ENCODE data around the gene LCN10.

LCN10 gene

GRCh38 chr9:136753371-136754058 lies 10.8 kb upstream of the LCN10 start:
- no peak for DNase-seq

DNA sequence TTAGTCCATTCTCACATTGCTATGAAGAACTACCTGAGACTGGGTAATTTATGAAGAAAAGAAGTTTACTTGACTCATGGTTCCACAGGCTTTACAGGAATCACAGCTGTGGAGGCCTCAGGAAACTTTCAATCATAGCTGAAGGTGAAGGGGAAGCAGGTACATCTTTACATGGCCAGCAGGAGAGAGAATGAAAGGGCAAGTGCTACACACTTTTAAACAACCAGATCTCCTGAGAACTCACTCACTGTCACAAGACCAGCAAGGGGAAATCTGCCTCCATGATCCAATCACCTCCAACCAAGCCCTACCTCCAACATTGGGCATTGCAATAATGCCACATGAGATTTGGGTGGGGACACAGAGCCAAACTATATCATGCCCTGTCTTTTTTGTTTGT lies 9.1 kb upstream of the LCN10 start:
- no peak for DNase-seq

DNA sequence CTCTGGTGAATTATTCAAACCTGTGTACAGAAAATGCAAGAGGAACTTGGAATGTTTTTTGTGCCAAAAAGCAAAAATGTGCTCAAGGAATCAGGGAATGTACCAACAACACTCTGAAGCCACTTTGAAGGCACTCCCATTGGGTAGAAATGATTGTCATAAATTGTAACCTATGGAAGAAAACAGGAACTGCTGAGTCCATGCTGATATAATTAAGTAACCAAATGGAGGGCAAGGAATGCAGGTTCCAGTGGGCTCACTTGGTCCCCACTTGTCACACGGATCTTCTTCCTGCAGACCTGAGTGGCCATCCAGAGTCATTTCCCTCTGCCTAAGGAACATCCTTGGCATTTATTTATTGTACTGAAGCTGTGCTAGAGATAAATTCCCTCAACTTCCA lies 8.5 kb upstream of the LCN10 start:
- no peak for DNase-seq

GRCh38 chr9:136750526-136750925 lies 7.8 kb upstream of the LCN10 start:
- DNase-seq, result no peak

DNA sequence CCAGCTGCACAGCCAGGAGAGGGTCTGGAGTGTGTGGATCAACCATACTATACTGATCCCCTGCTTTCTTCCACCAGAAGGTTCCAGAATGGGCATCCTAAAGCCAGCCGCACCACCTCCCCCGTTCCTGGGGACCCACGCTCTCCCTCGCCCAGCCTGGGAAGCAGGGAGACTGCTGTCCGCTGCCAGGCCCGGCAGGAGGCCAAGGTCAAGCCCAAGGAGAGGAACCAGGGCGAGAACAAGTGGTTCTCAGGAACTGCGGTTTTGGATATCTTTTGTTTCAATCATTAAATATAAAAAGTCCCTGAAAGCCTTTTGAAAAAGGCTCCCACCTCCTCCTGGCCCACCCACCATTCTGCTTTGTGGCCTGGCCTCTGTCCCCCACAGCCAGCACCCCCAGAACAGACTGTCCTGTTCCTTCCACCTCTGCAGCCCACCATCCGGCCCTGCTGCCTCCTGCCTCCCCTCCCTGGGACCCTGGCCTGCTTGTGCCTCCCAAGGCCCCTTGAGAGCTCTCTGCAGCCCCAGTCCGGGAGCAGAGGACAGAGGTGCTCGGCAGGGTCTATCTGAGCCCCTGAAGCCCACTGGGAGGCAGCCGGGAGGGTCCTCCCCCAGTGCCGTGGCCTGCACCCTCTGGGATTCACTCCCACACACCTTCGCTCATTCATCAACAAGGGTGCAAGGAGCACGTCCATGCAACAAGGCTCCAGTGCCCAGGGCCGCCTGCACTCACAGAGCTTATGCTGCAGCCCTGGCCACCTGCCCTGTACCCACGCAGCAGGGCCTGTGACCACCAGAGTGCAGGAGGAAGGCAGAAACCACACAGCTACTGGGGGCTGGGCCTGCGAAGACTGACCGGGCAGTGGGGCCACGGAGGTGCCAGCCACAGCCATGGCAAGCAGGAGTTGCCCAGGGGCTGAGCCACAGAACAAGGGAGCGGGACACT lies 6.2 kb upstream of the LCN10 start:
- no peak for DNase-seq

- DNase-seq, result no peak
Observed at GRCh38 chr9:136748201-136748600, 5.5 kb upstream of the LCN10 start, which contains the start of gene LCN6. LCN6 (minus strand) TSS chr9:136748525; CDS start chr9:136748483, 42 bp downstream.

DNA sequence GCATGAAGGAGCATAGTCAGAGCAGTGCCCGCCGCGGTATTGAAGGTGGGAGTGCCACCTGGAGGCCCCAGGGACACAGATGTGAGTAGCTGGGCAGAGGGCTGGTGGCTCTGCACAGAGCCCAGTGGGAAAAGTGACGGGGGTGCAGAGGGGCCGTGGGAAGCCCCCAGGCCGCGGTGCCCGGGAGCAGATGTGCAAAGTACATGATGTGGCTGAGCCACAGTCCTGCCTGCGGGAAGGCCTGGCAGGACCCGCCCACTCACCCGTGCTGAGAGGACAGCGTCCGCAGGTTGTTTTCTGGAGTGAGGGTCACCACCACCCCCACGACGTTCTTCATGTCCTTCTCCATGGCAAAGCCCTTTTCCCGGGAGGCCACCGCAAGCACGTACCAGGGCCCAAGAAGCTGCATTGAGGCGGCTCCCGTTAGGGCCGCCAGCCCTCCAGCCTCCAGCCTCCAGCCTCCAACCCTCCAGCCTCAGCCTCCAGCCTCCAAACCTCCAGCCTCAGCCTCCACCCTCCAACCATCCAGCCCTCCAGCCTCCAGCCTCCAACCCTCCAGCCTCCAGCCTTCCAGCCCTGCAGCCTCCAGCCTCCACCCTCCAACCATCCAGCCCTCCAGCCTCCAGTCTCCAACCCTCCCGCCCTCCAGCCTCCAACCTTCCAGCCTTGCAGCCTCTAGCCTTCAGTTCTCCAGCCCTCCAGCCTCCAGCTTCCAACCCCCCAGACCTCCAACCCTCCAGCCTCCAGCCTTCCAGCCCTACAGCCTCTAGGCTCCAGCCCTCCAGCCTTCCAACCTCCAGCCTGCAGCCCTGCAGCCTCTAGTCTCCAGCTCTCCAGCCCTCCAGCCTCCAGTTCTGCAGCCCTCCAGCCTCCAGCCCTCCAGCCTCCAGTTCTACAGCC lies 4.7 kb upstream of the LCN10 start:
- no peak for DNase-seq

DNA sequence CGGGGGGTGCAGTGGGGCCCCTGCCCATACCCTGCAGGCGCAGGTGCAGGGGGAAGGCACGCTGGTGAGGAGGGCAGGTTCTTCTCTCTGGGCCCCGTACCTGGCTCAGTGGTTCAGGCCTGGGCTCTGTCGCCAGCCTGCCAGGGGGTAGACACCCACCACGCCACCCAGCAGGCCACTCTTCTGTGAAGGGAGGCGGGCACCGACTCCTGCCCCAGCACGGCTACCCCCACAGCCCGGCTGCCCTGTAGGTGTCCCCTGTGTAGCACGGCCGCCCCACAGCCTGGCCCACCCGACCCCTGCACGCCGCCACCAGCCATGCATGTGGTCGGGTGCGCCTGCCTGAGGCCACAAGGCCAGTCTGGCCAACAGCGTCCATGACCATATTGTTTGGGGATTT lies 3.9 kb upstream of the LCN10 start:
- no peak for DNase-seq

GRCh38 chr9:136746155-136746490 lies 3.4 kb upstream of the LCN10 start:
- no peak for DNase-seq

- DNase-seq, result no peak
Observed at GRCh38 chr9:136745389-136746154, 2.8 kb upstream of the LCN10 start.

GRCh38 chr9:136744773-136745172 lies 2.0 kb upstream of the LCN10 start:
- no peak for DNase-seq

DNA sequence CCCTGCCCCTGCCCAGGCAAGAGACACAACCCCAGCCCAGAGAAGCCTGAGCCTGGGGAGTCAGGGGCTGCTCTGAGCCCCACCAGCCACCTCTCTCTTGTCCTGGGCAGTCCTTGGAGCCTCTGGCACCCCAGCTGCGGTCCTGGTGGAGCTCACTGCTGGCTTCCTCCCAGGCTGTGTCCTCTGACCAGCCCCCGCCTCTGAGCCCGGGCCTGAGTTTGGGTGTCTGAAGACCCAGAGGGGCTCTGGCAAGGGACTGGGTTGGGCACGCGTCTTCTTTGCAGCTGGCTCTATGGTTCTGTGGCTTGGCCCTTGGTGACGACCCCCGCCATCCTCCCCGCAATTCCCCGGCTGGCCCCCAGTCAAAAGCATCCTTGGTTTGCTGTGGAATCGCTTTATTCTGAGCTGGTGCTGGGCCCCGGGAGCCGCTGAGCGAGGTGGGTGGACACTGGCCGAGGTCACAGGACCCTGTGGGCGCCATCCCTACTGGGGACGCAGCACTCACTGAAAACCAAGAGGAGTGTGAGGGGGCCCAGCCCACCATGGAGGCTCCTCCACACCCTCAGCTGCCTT lies 985 bp upstream of the LCN10 start:
- no peak for DNase-seq

- DNase-seq, result peak; percentile 20
Observed at GRCh38 chr9:136741883-136742571, 713 bp downstream of the LCN10 start.

DNA sequence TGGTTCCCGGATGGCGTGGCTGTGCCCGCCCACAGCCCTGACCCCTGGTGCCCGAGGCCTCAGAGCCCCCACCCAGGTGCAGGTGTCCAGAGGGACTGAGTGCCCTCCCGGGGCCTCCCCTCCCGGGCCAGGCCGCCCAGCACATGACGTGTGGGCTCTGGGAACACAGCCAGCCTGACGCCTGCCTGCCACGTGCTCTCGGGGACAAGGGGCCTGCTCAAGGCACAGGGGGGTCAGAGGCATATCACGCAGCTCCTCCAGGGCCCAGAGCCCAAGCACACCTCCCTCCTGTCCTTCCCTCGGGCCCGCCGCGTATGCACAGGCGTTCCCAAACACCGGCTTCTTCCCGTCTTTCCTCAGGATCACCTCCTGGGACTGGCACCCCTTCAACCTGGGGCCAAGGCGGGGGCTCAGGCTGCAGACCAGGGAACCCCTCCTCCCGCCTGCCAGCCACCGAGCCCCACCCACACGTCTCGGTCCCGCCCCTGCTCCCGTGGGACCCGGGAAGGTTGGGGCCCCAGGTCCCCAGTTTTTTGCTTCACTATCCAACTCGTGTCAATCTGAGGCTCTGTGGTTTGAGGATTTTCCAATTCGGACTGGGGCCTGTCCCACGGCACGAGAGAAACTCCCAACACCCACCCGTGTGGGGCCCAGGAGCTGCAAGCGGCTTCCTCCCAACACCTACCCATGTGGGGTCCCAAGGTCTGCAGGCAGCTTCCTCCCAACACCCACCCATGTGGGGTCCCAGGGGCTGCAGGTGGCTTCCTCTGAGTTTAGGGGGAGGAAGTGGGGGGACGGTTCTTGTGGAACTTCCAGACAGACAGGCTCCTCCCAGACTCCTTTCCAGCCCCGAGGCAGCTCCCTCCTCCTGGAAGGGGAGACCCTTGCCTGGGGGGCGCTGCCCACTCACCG lies 1.5 kb downstream of the LCN10 start:
- DNase-seq, result no peak

GRCh38 chr9:136740491-136740890 lies 2.2 kb downstream of the LCN10 start:
- DNase-seq, result no peak

- no peak for DNase-seq
Observed at GRCh38 chr9:136740069-136740468, 2.7 kb downstream of the LCN10 start.

GRCh38 chr9:136739509-136739908 lies 3.2 kb downstream of the LCN10 start:
- DNase-seq, result no peak

- DNase-seq, result no peak
Observed at GRCh38 chr9:136738960-136739359, 3.8 kb downstream of the LCN10 start.

DNA sequence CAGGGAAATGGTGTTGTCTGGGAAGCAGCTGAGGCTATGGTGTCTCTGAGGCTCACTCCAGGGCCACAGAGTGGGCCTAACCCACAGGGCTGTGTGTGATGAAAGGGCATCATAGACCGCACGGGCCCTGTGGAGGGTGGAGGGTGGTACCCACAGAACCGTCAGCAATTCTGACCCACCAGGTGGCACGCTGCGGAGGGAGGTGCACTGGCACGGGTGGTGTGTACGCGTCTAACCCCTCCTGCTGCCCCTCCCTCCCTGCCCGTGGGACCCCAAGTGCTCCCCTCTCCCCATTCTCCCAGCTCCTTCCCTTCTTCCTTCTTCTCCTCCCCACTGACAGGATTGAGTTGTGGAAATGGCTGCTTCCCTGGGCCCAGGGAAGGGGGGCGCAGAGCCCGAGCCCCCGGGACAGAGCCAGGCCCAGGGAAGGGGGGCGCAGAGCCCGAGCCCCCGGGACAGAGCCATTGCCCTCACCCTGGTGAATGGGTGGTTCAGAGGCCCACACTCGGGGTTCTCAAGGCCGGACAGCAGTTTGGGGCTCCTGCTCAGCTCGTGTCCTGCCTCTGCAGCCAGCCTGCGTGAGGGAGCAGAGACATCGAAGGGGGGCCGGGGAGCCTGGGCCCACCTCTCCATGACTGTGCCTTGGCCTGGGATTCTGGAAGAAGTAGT lies 6.8 kb downstream of the LCN10 start:
- no peak for DNase-seq

Measured in CD4-positive, alpha-beta T cell treated with Interferon gamma for 1 hour (primary cell).